ENCODE results near the gene FAM3C. TPM values are rescaled to one million over a fixed set of nuclear protein-coding genes. Genes with fewer than 3 reads are reported as not detected.
"Not testable (repeated sequence)": the region's sequence is repeated elsewhere in the genome, so short reads cannot be mapped to it uniquely, and the experiment has no call there.

Gene FAM3C, protein sequence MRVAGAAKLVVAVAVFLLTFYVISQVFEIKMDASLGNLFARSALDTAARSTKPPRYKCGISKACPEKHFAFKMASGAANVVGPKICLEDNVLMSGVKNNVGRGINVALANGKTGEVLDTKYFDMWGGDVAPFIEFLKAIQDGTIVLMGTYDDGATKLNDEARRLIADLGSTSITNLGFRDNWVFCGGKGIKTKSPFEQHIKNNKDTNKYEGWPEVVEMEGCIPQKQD
- total RNA-seq (10 to 100 TPM; 16.0 to 25.8 (median 18.1) TPM), polyA plus RNA-seq (10 to 100 TPM; 16.2 to 26.1 (median 16.6) TPM)
- long read RNA-seq, donor 1, transcript FAM3C-201 (10 exons, 2,508 nt) = major isoform, 23 of 23 reads
- long read RNA-seq, donor 1, partial matches to known transcripts = 0 of 23 reads
- long read RNA-seq, donor 1, other reads (novel, unspliced or antisense) = 0 of 23 reads
- long read RNA-seq, donor 2, transcript FAM3C-201 (10 exons, 2,508 nt) = major isoform, 54 of 56 reads
- long read RNA-seq, donor 2, partial matches to known transcripts = 0 of 56 reads
- long read RNA-seq, donor 2, other reads (novel, unspliced or antisense) = 2 of 56 reads

- no peaks in the 10 kb centered on the region for H3K27me3 ChIP-seq (ENCODE audit: insufficient read depth in 3 of 3, low read length in 2 of 3)
- ATAC-seq = peak; percentile 99 to 100 (median 100)
- peak within 1 kb of the TSS; percentile 79 for H3K27ac ChIP-seq
- WGBS, 3 donors = 1% methylated on average over 61 to 85 of the region's 85 CpGs
- no peaks in the 10 kb centered on the region for H3K36me3 ChIP-seq (ENCODE audit: insufficient read depth in 1 of 2, low read depth in 1 of 2)
- H3K4me1 ChIP-seq = no peaks in the 10 kb centered on the region
- peak; percentile 97 for TF ChIP-seq CTCF (IDR thresholded peaks at IDR 0.05)
- no peaks in the 10 kb centered on the region for H3K9me3 ChIP-seq
- peak; percentile 95 for DNase-seq
- H3K4me3 ChIP-seq = peak within 1 kb of the TSS; percentile 84
- intact Hi-C loops (cut with DNase I) = loop anchor here in 1 of 2 donors (10.0 kb wide), 1 partner anchor 149 kb away; no protein-coding TSS in a partner anchor
These were observed at the start of gene FAM3C for GRCh38 chr7:121395961-121396757. Gene FAM3C, minus strand, starts transcription at chr7:121396308. Its CDS starts 13,339 bp downstream, at chr7:121382969.

- Histone ChIP-seq H3K27ac (no peak overlapping the region), H3K4me3 (no peak overlapping the region), H3K9me3 (no peaks in the 10 kb centered on the region), H3K27me3 (ENCODE audit: insufficient read depth in 3 of 3, low read length in 2 of 3) (no peaks in the 10 kb centered on the region), H3K36me3 (ENCODE audit: insufficient read depth in 1 of 2, low read depth in 1 of 2) (no peaks in the 10 kb centered on the region), H3K4me1 (no peaks in the 10 kb centered on the region)
- WGBS, 3 donors = 78 to 86% (median 82%) methylated on average over 2 of the region's 2 CpGs
- DNase-seq = no peak
- TF ChIP-seq CTCF (IDR thresholded peaks at IDR 0.05) = no peak
- intact Hi-C loops (cut with DNase I) = no loop called here
- ATAC-seq = no peak
These were observed 46.7 kb upstream of the FAM3C start for GRCh38 chr7:121442845-121443244.

DNA sequence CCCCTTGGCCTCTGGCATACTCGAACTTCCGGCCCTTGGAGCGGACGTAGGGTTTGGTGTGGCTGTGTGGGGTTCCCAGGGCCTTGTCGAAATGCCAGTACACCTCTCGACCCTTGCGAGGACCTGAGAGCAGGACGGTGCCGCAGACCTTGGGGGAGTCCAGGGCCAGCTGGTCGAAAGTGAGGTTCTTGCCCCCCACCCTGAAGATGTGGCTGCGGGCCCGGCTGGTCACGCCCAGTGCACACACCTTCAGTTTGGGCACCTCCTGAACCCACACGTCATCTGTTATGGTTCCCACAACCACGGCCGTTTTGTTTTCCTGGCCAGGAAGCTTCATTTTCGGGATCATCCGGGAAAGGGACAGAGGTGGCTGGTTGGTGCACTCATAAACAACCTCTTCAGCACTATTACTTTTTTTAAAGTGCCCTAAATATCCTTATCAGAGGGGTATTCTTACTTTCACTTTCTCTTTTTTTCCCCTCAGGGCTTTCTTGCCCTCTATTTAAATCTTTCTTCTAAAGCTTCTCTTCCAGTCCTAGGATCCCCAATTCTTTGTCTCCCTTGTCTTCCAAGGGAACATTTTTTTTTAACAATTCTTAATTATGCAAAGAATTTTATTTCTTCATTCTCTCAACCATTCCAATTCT lies 44.9 kb upstream of the FAM3C start:
- no peak for TF ChIP-seq CTCF (IDR thresholded peaks at IDR 0.05)
- 75 to 86% (median 85%) methylated on average over 18 of the region's 18 CpGs for WGBS, 3 donors
- H3K27me3 ChIP-seq (ENCODE audit: insufficient read depth in 3 of 3, low read length in 2 of 3) = no peaks in the 10 kb centered on the region
- peak overlapping the region; percentile 25 for H3K4me3 ChIP-seq
- H3K4me1 ChIP-seq = no peaks in the 10 kb centered on the region
- ATAC-seq (no peak), DNase-seq (peak in 1 of 2 donors; percentile 50)
- no peaks in the 10 kb centered on the region for H3K36me3 ChIP-seq (ENCODE audit: insufficient read depth in 1 of 2, low read depth in 1 of 2)
- no peak overlapping the region for H3K27ac ChIP-seq
- intact Hi-C loops (cut with DNase I) = no loop called here
- H3K9me3 ChIP-seq = no peaks in the 10 kb centered on the region

- intact Hi-C loops (cut with DNase I); ATAC-seq; H3K27ac ChIP-seq; H3K4me1 ChIP-seq; H3K27me3 ChIP-seq (ENCODE audit: insufficient read depth in 3 of 3, low read length in 2 of 3); H3K36me3 ChIP-seq (ENCODE audit: insufficient read depth in 1 of 2, low read depth in 1 of 2); H3K9me3 ChIP-seq: not testable (repeated sequence)
- peak overlapping the region; percentile 29 for H3K4me3 ChIP-seq
- DNase-seq = peak; percentile 56 to 83
- WGBS, 3 donors = 4 to 8% (median 7%) methylated on average over 12 of the region's 12 CpGs
These were observed 42.2 kb upstream of the FAM3C start for GRCh38 chr7:121438043-121438955.

Measured in psoas muscle (tissue), 8 donors.